Retinal pigment epithelial cell (primary cell): ENCODE measurements around the gene HEMK1.

Source experiments
- DNase-seq: peaks from one replicate; pipeline ENCODE4 v3.0.0-alpha.2; 2010; ENCODE audit warnings: low read depth
- H3K4me3 ChIP-seq: 2 replicates; pipeline ENCODE4 v1.5.1; 2011; ENCODE audit warnings: mild to moderate bottlenecking, low read length, control low read depth, moderate library complexity
- CTCF ChIP-seq: conservative IDR thresholded peaks from 2 replicates; pipeline ENCODE4 v1.5.1; 2011; ENCODE audit warnings: low read depth, low read length, control low read depth, inconsistent platforms

Gene HEMK1

GRCh38 chr3:50600841-50601591 is 31.7 kb downstream of the HEMK1 start:
- no peak for TF ChIP-seq CTCF
- peak; percentile 76 for DNase-seq
- H3K4me3 ChIP-seq: no peak overlapping the region

GRCh38 chr3:50602595-50603191 is 33.4 kb downstream of the HEMK1 start:
- no peak for TF ChIP-seq CTCF
- no peak overlapping the region for H3K4me3 ChIP-seq
- DNase-seq: no peak

- TF ChIP-seq CTCF: no peak
- H3K4me3 ChIP-seq: no peak overlapping the region
Observed at GRCh38 chr3:50603261-50604109, 34.2 kb downstream of the HEMK1 start.

GRCh38 chr3:50604110-50604621 is 34.8 kb downstream of the HEMK1 start:
- DNase-seq: no peak
- no peak for TF ChIP-seq CTCF
- no peak overlapping the region for H3K4me3 ChIP-seq

More at GRCh38 chr3:50603261-50604109, 34.2 kb downstream of the HEMK1 start:
- DNase-seq: no peak

GRCh38 chr3:50604628-50605588 is 35.6 kb downstream of the HEMK1 start:
- DNase-seq: no peak

More at GRCh38 chr3:50604628-50605588, 35.6 kb downstream of the HEMK1 start:
- no peak overlapping the region for H3K4me3 ChIP-seq
- no peak for TF ChIP-seq CTCF
